Chondrocyte (in vitro differentiated cells): ENCODE measurements around the gene RNF5. TPM values are rescaled to one million over a fixed set of nuclear protein-coding genes. Genes with fewer than 3 reads are reported as not detected.
"Not testable (repeated sequence)": the region's sequence is repeated elsewhere in the genome, so short reads cannot be mapped to it uniquely, and the experiment has no call there.

Experiments used
- DNase-seq: peaks from one replicate; pipeline ENCODE4 v3.0.0; 2021; ENCODE audit warnings: mixed read lengths, low spot score
- H3K27ac Mint-ChIP-seq: one replicate; pipeline ENCODE4 v1.8.0; 2021; ENCODE audit warnings: mild to moderate bottlenecking, moderate library complexity, mixed read lengths; ENCODE audit not compliant: unreplicated experiment
- H3K27me3 Mint-ChIP-seq: 2 replicates; pipeline ENCODE4 v1.8.0; 2021; ENCODE audit warnings: low read depth, mixed read lengths
- H3K36me3 Mint-ChIP-seq: 2 replicates; pipeline ENCODE4 v1.8.0; 2021; ENCODE audit warnings: low read depth, mixed read lengths
- H3K4me1 Mint-ChIP-seq: 2 replicates; pipeline ENCODE4 v1.8.0; 2021; ENCODE audit warnings: low read depth, mild to moderate bottlenecking, mixed read lengths
- H3K4me3 Mint-ChIP-seq: one replicate; pipeline ENCODE4 v1.8.0; 2021; ENCODE audit warnings: mild to moderate bottlenecking, moderate library complexity, mixed read lengths; ENCODE audit not compliant: unreplicated experiment
- H3K9me3 Mint-ChIP-seq: 2 replicates; pipeline ENCODE4 v1.8.0; 2021; ENCODE audit warnings: low read depth, mixed read lengths
- total RNA-seq: library from RNA; stranded (reverse); gene quantifications from 3 replicates; pipeline ENCODE4 v1.2.1, GENCODE V29; 2021
- TF ChIP-seq, protein P1 (sequence below): fragments of 200-600 bp; sonication (generic); IDR thresholded peaks from 2 replicates; pipeline ENCODE4 v1.5.0; 2021; ENCODE audit warnings: antibody characterized with exemption, mild to moderate bottlenecking, moderate library complexity

Gene RNF5
- total RNA-seq, 1 donor from 2014 or later: 45.2 TPM

DNA sequence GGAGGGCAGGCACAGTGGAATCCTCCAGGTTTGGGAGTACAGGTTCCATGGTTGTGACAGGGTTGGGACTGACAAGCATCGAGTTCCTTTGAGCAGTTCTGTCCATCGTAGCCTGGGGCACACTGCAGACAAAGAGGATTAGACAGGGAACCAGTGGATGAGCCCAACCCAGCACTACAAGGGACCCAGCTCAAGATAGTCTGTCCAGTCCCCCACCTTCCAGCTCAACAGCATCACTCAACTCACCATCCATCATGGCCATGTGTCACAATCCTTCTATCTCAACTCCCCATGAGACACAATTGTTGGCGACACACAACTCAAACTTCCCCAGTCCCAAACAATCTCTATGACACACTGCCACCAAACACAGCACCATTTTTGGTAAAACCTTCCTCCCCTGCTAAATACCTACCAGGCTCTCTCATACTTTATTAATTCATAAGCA, 26.1 kb downstream of the RNF5 start:
- peaks cover 7% of the 10 kb centered on the region for H3K4me1 Mint-ChIP-seq
- no peak for DNase-seq
- H3K4me3 Mint-ChIP-seq: no peak overlapping the region
- H3K27ac Mint-ChIP-seq: no peak overlapping the region
- TF ChIP-seq, protein P1, sequence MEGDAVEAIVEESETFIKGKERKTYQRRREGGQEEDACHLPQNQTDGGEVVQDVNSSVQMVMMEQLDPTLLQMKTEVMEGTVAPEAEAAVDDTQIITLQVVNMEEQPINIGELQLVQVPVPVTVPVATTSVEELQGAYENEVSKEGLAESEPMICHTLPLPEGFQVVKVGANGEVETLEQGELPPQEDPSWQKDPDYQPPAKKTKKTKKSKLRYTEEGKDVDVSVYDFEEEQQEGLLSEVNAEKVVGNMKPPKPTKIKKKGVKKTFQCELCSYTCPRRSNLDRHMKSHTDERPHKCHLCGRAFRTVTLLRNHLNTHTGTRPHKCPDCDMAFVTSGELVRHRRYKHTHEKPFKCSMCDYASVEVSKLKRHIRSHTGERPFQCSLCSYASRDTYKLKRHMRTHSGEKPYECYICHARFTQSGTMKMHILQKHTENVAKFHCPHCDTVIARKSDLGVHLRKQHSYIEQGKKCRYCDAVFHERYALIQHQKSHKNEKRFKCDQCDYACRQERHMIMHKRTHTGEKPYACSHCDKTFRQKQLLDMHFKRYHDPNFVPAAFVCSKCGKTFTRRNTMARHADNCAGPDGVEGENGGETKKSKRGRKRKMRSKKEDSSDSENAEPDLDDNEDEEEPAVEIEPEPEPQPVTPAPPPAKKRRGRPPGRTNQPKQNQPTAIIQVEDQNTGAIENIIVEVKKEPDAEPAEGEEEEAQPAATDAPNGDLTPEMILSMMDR: no peak
- H3K36me3 Mint-ChIP-seq: no peaks in the 10 kb centered on the region
- H3K27me3 Mint-ChIP-seq: peaks cover 14% of the 10 kb centered on the region
- H3K9me3 Mint-ChIP-seq: peaks cover 6% of the 10 kb centered on the region

DNA sequence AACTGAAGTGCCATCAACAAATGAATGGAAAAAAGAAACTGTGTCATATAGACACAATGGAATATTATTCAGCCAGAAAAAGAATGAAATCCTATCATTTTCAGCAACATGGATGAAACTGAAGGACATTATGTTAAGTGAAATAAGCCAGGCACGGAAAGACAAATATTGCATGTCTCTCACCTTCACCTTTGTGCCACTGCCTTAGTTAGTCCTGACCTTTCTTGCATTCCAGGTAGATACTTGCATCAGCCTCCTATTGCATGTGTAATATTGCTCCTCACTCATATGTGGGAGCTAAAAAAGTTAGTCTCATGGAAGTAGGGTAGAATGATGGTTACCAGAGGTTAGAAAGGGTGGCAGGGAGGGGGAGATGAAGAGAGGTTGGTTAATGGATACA, 30.8 kb downstream of the RNF5 start:
- TF ChIP-seq, protein P1: no peak
- no peak overlapping the region for H3K4me3 Mint-ChIP-seq
- no peaks in the 10 kb centered on the region for H3K4me1 Mint-ChIP-seq
- H3K27me3 Mint-ChIP-seq: peaks cover 14% of the 10 kb centered on the region
- no peak for DNase-seq
- H3K9me3 Mint-ChIP-seq: peaks cover 6% of the 10 kb centered on the region
- no peak overlapping the region for H3K27ac Mint-ChIP-seq
- no peaks in the 10 kb centered on the region for H3K36me3 Mint-ChIP-seq

DNA sequence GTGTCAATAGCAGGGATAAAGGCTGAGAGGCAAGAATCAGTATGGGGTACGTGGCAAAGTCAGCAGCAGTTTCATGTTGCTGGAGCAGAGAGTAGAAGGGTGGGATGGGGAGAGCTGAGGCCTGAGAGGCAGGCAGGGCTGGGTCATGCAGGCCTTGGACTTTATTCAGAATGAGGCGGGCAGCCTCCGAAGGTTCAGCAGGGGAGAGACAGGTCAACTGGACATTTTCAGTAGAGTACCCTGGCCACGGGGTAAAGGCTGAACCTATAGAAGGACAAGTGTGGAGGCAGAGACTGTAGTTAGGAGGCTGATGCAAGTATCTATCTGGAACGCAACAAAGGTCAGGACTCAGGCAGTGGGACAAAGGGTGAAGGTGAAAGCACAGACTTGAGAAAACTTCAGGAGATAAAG, 32.0 kb downstream of the RNF5 start:
- TF ChIP-seq, protein P1: no peak
- no peak overlapping the region for H3K27ac Mint-ChIP-seq
- no peaks in the 10 kb centered on the region for H3K36me3 Mint-ChIP-seq

DNA sequence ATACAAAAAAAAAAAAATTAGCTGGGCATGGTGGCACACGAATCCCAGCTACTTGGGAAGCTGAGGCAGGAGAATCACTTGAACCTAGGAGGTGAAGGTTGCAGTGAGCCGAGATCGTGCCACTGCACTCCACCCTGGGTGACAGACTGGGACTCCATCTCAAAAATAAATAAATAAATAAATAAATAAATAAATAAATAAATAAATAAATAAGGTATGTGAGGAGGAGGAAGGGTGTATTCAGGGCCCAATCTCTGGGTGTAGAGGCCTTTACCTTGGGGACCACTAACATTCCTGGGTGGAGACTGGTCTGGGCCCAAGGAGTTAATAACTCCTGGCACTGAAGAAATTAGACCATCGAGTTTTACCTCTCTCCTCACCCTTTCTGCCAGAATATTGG, 33.2 kb downstream of the RNF5 start:
- H3K4me1 Mint-ChIP-seq, DNase-seq, H3K36me3 Mint-ChIP-seq, H3K9me3 Mint-ChIP-seq, H3K27ac Mint-ChIP-seq, H3K4me3 Mint-ChIP-seq: not testable (repeated sequence)
- H3K27me3 Mint-ChIP-seq: peaks cover 16% of the 10 kb centered on the region

More for the DNA sequence above, 32.0 kb downstream of the RNF5 start:
- peaks cover 6% of the 10 kb centered on the region for H3K9me3 Mint-ChIP-seq
- DNase-seq: no peak
- peaks cover 12% of the 10 kb centered on the region for H3K27me3 Mint-ChIP-seq
- H3K4me1 Mint-ChIP-seq: no peaks in the 10 kb centered on the region
- no peak overlapping the region for H3K4me3 Mint-ChIP-seq

DNA sequence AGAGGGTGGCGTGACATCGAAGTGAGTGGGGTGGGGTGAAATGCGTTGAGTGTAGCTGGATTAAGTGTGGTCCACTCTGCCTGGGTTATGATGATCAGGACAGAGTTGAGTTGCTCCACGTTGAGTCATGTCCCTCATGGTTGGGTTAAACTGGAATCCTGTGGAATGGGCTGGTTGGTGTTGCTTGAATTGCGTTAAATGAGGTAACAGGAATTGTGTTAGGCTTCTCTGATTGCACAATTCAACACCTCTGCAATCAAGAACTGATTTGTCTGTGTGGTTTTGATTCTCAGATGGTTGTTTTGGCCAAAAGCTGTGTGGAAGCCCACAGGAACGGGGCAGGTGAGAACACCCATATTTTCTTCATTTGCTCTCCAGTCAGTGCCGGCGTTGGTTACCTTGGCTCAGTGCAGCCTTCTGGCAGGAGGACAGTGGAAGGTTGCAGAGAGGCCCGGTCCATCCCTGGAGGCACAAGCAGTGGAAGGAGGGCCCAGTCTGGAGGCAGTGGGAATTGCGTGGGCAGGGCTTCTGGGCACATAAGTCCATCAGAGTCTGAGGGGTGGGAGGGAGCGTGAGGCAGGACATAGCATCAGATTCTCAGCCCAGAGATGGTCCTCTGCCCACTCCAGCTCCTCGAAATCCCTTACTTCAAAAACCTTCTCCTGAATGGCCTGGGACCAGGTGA, 34.0 kb downstream of the RNF5 start:
- TF ChIP-seq, protein P1: no peak
- no peak overlapping the region for H3K27ac Mint-ChIP-seq
- no peak for DNase-seq
- no peaks in the 10 kb centered on the region for H3K4me1 Mint-ChIP-seq
- H3K27me3 Mint-ChIP-seq: peaks cover 19% of the 10 kb centered on the region
- H3K9me3 Mint-ChIP-seq: no peaks in the 10 kb centered on the region
- no peaks in the 10 kb centered on the region for H3K36me3 Mint-ChIP-seq
- no peak overlapping the region for H3K4me3 Mint-ChIP-seq

DNA sequence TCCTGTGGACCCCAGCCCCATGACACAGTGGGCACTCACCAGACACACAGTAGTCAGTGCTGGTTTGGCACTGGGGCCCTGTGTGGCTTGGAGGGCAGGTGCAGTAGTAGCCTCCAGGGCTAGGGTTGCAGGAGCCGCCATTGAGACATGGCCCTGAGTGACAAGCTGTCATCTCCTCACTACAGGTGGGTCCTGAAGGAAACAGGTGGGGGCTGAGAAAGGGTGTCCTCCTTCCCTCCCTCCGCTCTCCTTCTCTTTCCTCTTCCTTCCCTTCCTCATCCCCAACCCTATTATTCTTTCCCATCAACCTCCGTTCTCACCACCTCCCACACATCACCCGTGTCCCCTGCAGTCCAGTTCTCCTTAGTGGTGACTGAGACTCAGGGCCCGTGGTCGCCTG, 35.4 kb downstream of the RNF5 start:
- Mint-ChIP-seq H3K4me3 (no peak overlapping the region), H3K27ac (no peak overlapping the region), H3K4me1 (no peaks in the 10 kb centered on the region), H3K27me3 (peaks cover 18% of the 10 kb centered on the region), H3K36me3 (no peaks in the 10 kb centered on the region), H3K9me3 (peaks cover 4% of the 10 kb centered on the region)
- no peak for DNase-seq
- TF ChIP-seq, protein P1: no peak
